SK-N-SH treated with all-trans-retinoic acid at 6 μM for 48 hours (cell line): ENCODE measurements around the gene SFT2D2.
A peak's percentile ranks its signal among the peaks of the same experiment; 100 is the strongest.

Source experiments
- ATAC-seq: fragments of 200-7000 bp; cut with Tn5 transposase; 3 replicates; pipeline ENCODE4 v1.9.1; 2020; ENCODE audit warnings: mild to moderate bottlenecking, moderate library complexity
- BACH2 ChIP-seq: fragments of 250-450 bp; sonication (Bioruptor Pico); IDR thresholded peaks from 2 replicates; pipeline ENCODE4 v1.9.0; 2021; ENCODE audit warnings: mild to moderate bottlenecking, borderline replicate concordance
- CREB5 ChIP-seq: fragments of 250-450 bp; sonication (Bioruptor Pico); IDR thresholded peaks from 2 replicates; pipeline ENCODE4 v1.5.1; 2020; ENCODE audit warnings: low read depth, mild to moderate bottlenecking, moderate library complexity
- CSDC2 ChIP-seq: fragments of 250-450 bp; sonication (Bioruptor Pico); IDR thresholded peaks from 2 replicates; pipeline ENCODE4 v1.5.0; 2020; ENCODE audit warnings: mild to moderate bottlenecking, moderate library complexity
- GLIS3 ChIP-seq: fragments of 250-450 bp; sonication (Bioruptor Pico); IDR thresholded peaks from 2 replicates; pipeline ENCODE4 v1.5.0; 2020; ENCODE audit warnings: mild to moderate bottlenecking, moderate library complexity
- ISL1 ChIP-seq: fragments of 250-450 bp; sonication (Bioruptor Pico); IDR thresholded peaks from 2 replicates; pipeline ENCODE4 v2.1.2; 2022; ENCODE audit warnings: mild to moderate bottlenecking, moderate library complexity
- OSR1 ChIP-seq: fragments of 250-450 bp; sonication (Bioruptor Pico); IDR thresholded peaks from 2 replicates; pipeline ENCODE4 v1.8.0; 2022; ENCODE audit warnings: moderate library complexity, mild to moderate bottlenecking, inconsistent platforms
- PPARA ChIP-seq: fragments of 250-450 bp; sonication (Bioruptor Pico); IDR thresholded peaks from 2 replicates; pipeline ENCODE4 v1.5.0; 2020; ENCODE audit warnings: mild to moderate bottlenecking, borderline replicate concordance
- RARB ChIP-seq: fragments of 250-450 bp; sonication (Bioruptor Pico); IDR thresholded peaks from 2 replicates; pipeline ENCODE4 v1.8.0; 2021; ENCODE audit warnings: mild to moderate bottlenecking, moderate library complexity
- SNAI2 ChIP-seq: fragments of 250-450 bp; sonication (Bioruptor Pico); IDR thresholded peaks from 2 replicates; pipeline ENCODE4 v1.5.0; 2020; ENCODE audit warnings: mild to moderate bottlenecking, moderate library complexity
- TCF4 ChIP-seq: fragments of 250-450 bp; sonication (Bioruptor Pico); IDR thresholded peaks from 2 replicates; pipeline ENCODE4 v1.8.0; 2021; ENCODE audit warnings: mild to moderate bottlenecking, moderate library complexity, borderline replicate concordance
- TOX ChIP-seq: fragments of 250-450 bp; sonication (Bioruptor Pico); IDR thresholded peaks from 2 replicates; pipeline ENCODE4 v1.8.0; 2021; ENCODE audit warnings: mild to moderate bottlenecking, moderate library complexity, borderline replicate concordance
- TSHZ2 ChIP-seq: fragments of 250-450 bp; sonication (Bioruptor Pico); IDR thresholded peaks from 2 replicates; pipeline ENCODE4 v1.5.0; 2020; ENCODE audit warnings: mild to moderate bottlenecking, moderate library complexity
- ZC3H10 ChIP-seq: fragments of 250-450 bp; sonication (Bioruptor Pico); IDR thresholded peaks from 2 replicates; pipeline ENCODE4 v1.5.1; 2021; ENCODE audit warnings: mild to moderate bottlenecking, moderate library complexity
- ZFP3 ChIP-seq: fragments of 250-450 bp; sonication (Bioruptor Pico); IDR thresholded peaks from 2 replicates; pipeline ENCODE4 v1.5.0; 2020; ENCODE audit warnings: mild to moderate bottlenecking, moderate library complexity
- ZFP30 ChIP-seq: fragments of 450-650 bp; formaldehyde crosslinking; IDR thresholded peaks from 2 replicates; pipeline ENCODE4 v1.5.0; 2022; ENCODE audit warnings: mild to moderate bottlenecking, moderate library complexity
- ZNF565 ChIP-seq: fragments of 450-650 bp; formaldehyde crosslinking; conservative IDR thresholded peaks from 2 replicates; pipeline ENCODE4 v1.5.0; 2020; ENCODE audit warnings: low read depth, mild to moderate bottlenecking, moderate library complexity
- ZNF70 ChIP-seq: fragments of 450-650 bp; formaldehyde crosslinking; IDR thresholded peaks from 2 replicates; pipeline ENCODE4 v1.5.0; 2020; ENCODE audit warnings: mild to moderate bottlenecking, moderate library complexity
- ZNF8 ChIP-seq: fragments of 450-650 bp; formaldehyde crosslinking; IDR thresholded peaks from 2 replicates; pipeline ENCODE4 v1.5.0; 2020; ENCODE audit warnings: mild to moderate bottlenecking, moderate library complexity
- TF ChIP-seq, protein P1 (sequence below): fragments of 250-450 bp; sonication (Bioruptor Pico); IDR thresholded peaks from 2 replicates; pipeline ENCODE4 v1.8.0; 2021; ENCODE audit warnings: low read depth, mild to moderate bottlenecking, moderate library complexity, borderline replicate concordance
- TF ChIP-seq, protein P2 (sequence below): fragments of 250-450 bp; sonication (Bioruptor Pico); IDR thresholded peaks from 2 replicates; pipeline ENCODE4 v1.8.0; 2020; ENCODE audit warnings: mild to moderate bottlenecking, moderate library complexity, borderline replicate concordance
- TF ChIP-seq, protein P3 (sequence below): fragments of 250-450 bp; sonication (Bioruptor Pico); IDR thresholded peaks from 2 replicates; pipeline ENCODE4 v1.5.1; 2021; ENCODE audit warnings: mild to moderate bottlenecking, moderate library complexity

The SFT2D2 gene

GRCh38 chr1:168234846-168235547 is 9.2 kb downstream of the SFT2D2 start:
- TF ChIP-seq, protein P1, sequence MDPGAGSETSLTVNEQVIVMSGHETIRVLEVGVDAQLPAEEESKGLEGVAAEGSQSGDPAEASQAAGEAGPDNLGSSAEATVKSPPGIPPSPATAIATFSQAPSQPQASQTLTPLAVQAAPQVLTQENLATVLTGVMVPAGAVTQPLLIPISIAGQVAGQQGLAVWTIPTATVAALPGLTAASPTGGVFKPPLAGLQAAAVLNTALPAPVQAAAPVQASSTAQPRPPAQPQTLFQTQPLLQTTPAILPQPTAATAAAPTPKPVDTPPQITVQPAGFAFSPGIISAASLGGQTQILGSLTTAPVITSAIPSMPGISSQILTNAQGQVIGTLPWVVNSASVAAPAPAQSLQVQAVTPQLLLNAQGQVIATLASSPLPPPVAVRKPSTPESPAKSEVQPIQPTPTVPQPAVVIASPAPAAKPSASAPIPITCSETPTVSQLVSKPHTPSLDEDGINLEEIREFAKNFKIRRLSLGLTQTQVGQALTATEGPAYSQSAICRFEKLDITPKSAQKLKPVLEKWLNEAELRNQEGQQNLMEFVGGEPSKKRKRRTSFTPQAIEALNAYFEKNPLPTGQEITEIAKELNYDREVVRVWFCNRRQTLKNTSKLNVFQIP (CRISPR knock-in tag), result no peak
- no peak for TF ChIP-seq ZNF70 (CRISPR knock-in tag)
- no peak for TF ChIP-seq ZNF8 (CRISPR knock-in tag)
- no peak for TF ChIP-seq BACH2 (CRISPR knock-in tag)
- TF ChIP-seq ZNF565 (CRISPR knock-in tag), result no peak
- TF ChIP-seq SNAI2 (CRISPR knock-in tag), result no peak
- TF ChIP-seq, protein P2, sequence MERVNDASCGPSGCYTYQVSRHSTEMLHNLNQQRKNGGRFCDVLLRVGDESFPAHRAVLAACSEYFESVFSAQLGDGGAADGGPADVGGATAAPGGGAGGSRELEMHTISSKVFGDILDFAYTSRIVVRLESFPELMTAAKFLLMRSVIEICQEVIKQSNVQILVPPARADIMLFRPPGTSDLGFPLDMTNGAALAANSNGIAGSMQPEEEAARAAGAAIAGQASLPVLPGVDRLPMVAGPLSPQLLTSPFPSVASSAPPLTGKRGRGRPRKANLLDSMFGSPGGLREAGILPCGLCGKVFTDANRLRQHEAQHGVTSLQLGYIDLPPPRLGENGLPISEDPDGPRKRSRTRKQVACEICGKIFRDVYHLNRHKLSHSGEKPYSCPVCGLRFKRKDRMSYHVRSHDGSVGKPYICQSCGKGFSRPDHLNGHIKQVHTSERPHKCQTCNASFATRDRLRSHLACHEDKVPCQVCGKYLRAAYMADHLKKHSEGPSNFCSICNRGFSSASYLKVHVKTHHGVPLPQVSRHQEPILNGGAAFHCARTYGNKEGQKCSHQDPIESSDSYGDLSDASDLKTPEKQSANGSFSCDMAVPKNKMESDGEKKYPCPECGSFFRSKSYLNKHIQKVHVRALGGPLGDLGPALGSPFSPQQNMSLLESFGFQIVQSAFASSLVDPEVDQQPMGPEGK (CRISPR knock-in tag), result no peak
- no peak for TF ChIP-seq TSHZ2 (CRISPR knock-in tag)
- TF ChIP-seq GLIS3, result no peak
- TF ChIP-seq PPARA (CRISPR knock-in tag), result no peak
- TF ChIP-seq ISL1 (CRISPR knock-in tag), result no peak
- no peak for TF ChIP-seq ZC3H10 (CRISPR knock-in tag)
- no peak for TF ChIP-seq ZFP3 (CRISPR knock-in tag)
- TF ChIP-seq CREB5 (CRISPR knock-in tag), result no peak
- TF ChIP-seq, protein P3, sequence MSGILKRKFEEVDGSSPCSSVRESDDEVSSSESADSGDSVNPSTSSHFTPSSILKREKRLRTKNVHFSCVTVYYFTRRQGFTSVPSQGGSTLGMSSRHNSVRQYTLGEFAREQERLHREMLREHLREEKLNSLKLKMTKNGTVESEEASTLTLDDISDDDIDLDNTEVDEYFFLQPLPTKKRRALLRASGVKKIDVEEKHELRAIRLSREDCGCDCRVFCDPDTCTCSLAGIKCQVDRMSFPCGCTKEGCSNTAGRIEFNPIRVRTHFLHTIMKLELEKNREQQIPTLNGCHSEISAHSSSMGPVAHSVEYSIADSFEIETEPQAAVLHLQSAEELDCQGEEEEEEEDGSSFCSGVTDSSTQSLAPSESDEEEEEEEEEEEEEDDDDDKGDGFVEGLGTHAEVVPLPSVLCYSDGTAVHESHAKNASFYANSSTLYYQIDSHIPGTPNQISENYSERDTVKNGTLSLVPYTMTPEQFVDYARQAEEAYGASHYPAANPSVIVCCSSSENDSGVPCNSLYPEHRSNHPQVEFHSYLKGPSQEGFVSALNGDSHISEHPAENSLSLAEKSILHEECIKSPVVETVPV, result no peak
- TF ChIP-seq RARB (CRISPR knock-in tag), result no peak
- TF ChIP-seq CSDC2 (CRISPR knock-in tag), result no peak
- no peak for TF ChIP-seq TOX (CRISPR knock-in tag)
- peak; percentile 96 for ATAC-seq

- no peak for TF ChIP-seq TSHZ2 (CRISPR knock-in tag)
- no peak for TF ChIP-seq ZFP30 (CRISPR knock-in tag)
- no peak for TF ChIP-seq TOX (CRISPR knock-in tag)
- no peak for TF ChIP-seq ISL1 (CRISPR knock-in tag)
- TF ChIP-seq ZNF70 (CRISPR knock-in tag), result no peak
- TF ChIP-seq, protein P1 (CRISPR knock-in tag), result no peak
- TF ChIP-seq CSDC2 (CRISPR knock-in tag), result no peak
- TF ChIP-seq, protein P2 (CRISPR knock-in tag), result no peak
- TF ChIP-seq ZC3H10 (CRISPR knock-in tag), result no peak
- TF ChIP-seq OSR1 (CRISPR knock-in tag), result no peak
- no peak for TF ChIP-seq ZFP3 (CRISPR knock-in tag)
- TF ChIP-seq TCF4 (CRISPR knock-in tag), result no peak
- no peak for TF ChIP-seq SNAI2 (CRISPR knock-in tag)
- TF ChIP-seq BACH2 (CRISPR knock-in tag), result no peak
- TF ChIP-seq ZNF565 (CRISPR knock-in tag), result no peak
- TF ChIP-seq GLIS3, result no peak
These were observed 9.7 kb downstream of the SFT2D2 start for GRCh38 chr1:168235548-168235885.

More at GRCh38 chr1:168235548-168235885, 9.7 kb downstream of the SFT2D2 start:
- ATAC-seq, result peak; percentile 23
